ENCODE measurements around the gene LMOD3. TPM values are rescaled to one million over a fixed set of nuclear protein-coding genes. Genes with fewer than 3 reads are reported as not detected.
A peak's percentile ranks its signal among the peaks of the same experiment; 100 is the strongest.

Gene LMOD3
- total and polyA plus RNA-seq, 9 of the 15 experiments (the other 6 are each of a cell fraction or from before 2014, with no cell fraction given), result 0.03 TPM; not detected in 8

DNA sequence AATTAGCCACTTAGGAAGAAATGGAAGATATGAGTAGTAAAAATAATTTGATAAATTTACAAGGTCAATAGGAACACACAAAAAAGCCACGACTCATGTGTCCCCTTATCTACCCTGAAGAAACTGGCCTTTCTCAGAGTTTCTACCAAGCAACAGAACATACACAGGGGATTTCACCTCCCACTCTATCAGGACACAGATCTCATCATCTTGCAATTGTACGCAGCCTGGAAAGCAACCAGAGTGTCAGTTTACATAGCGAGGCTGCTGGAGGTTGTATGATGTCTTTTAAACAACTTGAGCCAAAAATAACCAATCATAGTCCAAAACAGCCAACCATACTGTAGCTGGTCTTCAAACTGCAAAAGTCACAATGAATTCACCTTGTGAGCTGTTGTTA is 19.7 kb upstream of the LMOD3 start (continued):
- TF ChIP-seq, protein P1, sequence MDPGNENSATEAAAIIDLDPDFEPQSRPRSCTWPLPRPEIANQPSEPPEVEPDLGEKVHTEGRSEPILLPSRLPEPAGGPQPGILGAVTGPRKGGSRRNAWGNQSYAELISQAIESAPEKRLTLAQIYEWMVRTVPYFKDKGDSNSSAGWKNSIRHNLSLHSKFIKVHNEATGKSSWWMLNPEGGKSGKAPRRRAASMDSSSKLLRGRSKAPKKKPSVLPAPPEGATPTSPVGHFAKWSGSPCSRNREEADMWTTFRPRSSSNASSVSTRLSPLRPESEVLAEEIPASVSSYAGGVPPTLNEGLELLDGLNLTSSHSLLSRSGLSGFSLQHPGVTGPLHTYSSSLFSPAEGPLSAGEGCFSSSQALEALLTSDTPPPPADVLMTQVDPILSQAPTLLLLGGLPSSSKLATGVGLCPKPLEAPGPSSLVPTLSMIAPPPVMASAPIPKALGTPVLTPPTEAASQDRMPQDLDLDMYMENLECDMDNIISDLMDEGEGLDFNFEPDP (CRISPR knock-in tag; IDR thresholded peaks at IDR 0.05), result no peak
- TF ChIP-seq ZNF253 (CRISPR knock-in tag; conservative IDR thresholded peaks at IDR 0.05) (no peak), TSC22D4 (tag; IDR thresholded peaks at IDR 0.05) (no peak), RCOR1 (IDR thresholded peaks at IDR 0.05; ENCODE audit: borderline replicate concordance in 1 of 2, low read depth in 2 of 2, low read length in 2 of 2) (peak in 1 of 2 experiments; percentile 32; a peak in 1 of 4 replicates), KLF13 (tag; IDR thresholded peaks at IDR 0.05; ENCODE audit: borderline replicate concordance, low read depth) (no peak), EZH2 (IDR thresholded peaks at IDR 0.05; ENCODE audit: borderline replicate concordance, low read depth, low read length) (no peak), SOX6 (IDR thresholded peaks at IDR 0.05) (peak; percentile 55), FOXJ2 (tag; IDR thresholded peaks at IDR 0.05) (peak; percentile 61; the same call in 1 of the 2 replicates), POLR2H (tag; IDR thresholded peaks at IDR 0.05; ENCODE audit: low read depth) (no peak)

DNA sequence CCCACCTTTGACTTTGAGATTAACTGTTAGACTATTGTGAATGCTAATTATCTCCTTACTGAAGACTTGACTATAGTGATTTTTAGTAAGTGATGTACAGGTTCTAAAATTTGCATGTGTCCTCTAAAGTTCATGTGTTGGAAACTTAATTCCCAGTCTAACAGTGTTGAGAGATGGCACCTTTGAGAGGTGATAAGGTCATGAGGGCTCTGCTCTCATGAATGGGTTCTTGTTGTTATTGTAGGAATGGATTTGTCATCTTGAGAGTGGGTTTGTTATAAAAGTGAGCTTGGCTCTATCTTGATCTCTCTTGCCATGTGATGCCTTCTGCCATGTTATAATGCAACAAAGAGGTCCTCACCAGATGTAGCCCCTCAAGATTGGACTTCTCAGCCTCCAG is 18.9 kb upstream of the LMOD3 start:
- in situ Hi-C loops (cut with MboI) (no loop called here), intact Hi-C loops (cut with micrococcal nuclease) (no loop called here)
- FAIRE-seq, result no peak
- ChIA-PET POLR2A (no interaction called here), CTCF (ENCODE audit: low intra/inter-chr PET ratio) (no interaction called here)
- Histone ChIP-seq H3K27ac (ENCODE audit: extremely low read depth, low read depth, low read length) (no peak overlapping the region), H3K27me3 (ENCODE audit: control insufficient read depth in 2 of 2, insufficient read depth in 2 of 2, low read length in 2 of 2) (no peaks in the 10 kb centered on the region; a peak in 1 of 5 replicates), H2AFZ (ENCODE audit: low read depth, low read length) (no peak overlapping the region), H4K20me1 (replicated peaks; ENCODE audit: control insufficient read depth, insufficient read depth, low read length) (no peaks in the 10 kb centered on the region), H3K4me2 (ENCODE audit: insufficient read depth, low read length) (no peak overlapping the region), H3K4me3 (no peak overlapping the region), H3K79me2 (ENCODE audit: control insufficient read depth, insufficient read depth, low read length) (no peaks in the 10 kb centered on the region), H3K9me3 (replicated peaks; ENCODE audit: control insufficient read depth, insufficient read depth, low read depth, low read length) (no peaks in the 10 kb centered on the region), H3K36me3 (ENCODE audit: control insufficient read depth, insufficient read depth, low read length) (no peaks in the 10 kb centered on the region), H3K4me1 (replicated peaks in 1 of 2; ENCODE audit: control insufficient read depth in 2 of 2, insufficient read depth in 2 of 2, low read length in 2 of 2) (peaks cover 0 to 27% of the 10 kb centered on the region in 2 experiments; a peak in 2 of 5 replicates), H3K9ac (ENCODE audit: insufficient read depth in 1 of 2, low read depth in 2 of 2, low read length in 2 of 2) (no peak overlapping the region), H3K9me1 (ENCODE audit: control insufficient read depth, insufficient read depth, low read length) (no peaks in the 10 kb centered on the region)
- DNase-seq (ENCODE audit: extremely low read depth in 1 of 4, low spot score in 3 of 4), result no peak
- TF ChIP-seq CEBPG (CRISPR knock-in tag; IDR thresholded peaks at IDR 0.05) (no peak), CEBPG (tag; conservative IDR thresholded peaks at IDR 0.05 in 1 of 2, IDR thresholded peaks at IDR 0.05 in 1 of 2) (no peak), HDAC1 (IDR thresholded peaks at IDR 0.05) (no peak), NFIX (CRISPR knock-in tag; IDR thresholded peaks at IDR 0.05; ENCODE audit: low read depth) (no peak), STAT5A (IDR thresholded peaks at IDR 0.05; ENCODE audit: borderline replicate concordance, low read length) (no peak), CAMTA2 (CRISPR knock-in tag; conservative IDR thresholded peaks at IDR 0.05) (no peak)
- no peak for ATAC-seq
- BruUV-seq (replicated peaks), result no TSS peak

Measured in K562 (cell line).